ENCODE measurements around the gene FALEC. TPM values are rescaled to one million over a fixed set of nuclear protein-coding genes. Genes with fewer than 3 reads are reported as not detected.
"Not testable (repeated sequence)": the region's sequence is repeated elsewhere in the genome, so short reads cannot be mapped to it uniquely, and the experiment has no call there.

FALEC gene
- polyA plus RNA-seq, 3 donors from 2014 or later: not detected

- Mint-ChIP-seq H3K9me3 (no peaks in the 10 kb centered on the region), H3K27me3 (ENCODE audit: low read depth in 3 of 3) (peaks cover 11 to 35% (median 32%) of the 10 kb centered on the region in 3 donors), H3K27ac (peak within 1 kb of the TSS; percentile 93 to 99 (median 98)), H3K36me3 (peaks cover 44 to 48% (median 46%) of the 10 kb centered on the region in 3 donors), H3K4me3 (peak within 1 kb of the TSS; percentile 96 to 99 (median 98)), H3K4me1 (peaks cover 49 to 51% of the 10 kb centered on the region in 2 donors)
- DNase-seq: peak; percentile 91
These were observed 63.8 kb downstream of the FALEC start, which contains the start of gene MCL1 for GRCh38 chr1:150579110-150579944. TSS of gene MCL1 (minus strand) at chr1:150579610. CDS start at chr1:150579530, 80 bp downstream.

DNA sequence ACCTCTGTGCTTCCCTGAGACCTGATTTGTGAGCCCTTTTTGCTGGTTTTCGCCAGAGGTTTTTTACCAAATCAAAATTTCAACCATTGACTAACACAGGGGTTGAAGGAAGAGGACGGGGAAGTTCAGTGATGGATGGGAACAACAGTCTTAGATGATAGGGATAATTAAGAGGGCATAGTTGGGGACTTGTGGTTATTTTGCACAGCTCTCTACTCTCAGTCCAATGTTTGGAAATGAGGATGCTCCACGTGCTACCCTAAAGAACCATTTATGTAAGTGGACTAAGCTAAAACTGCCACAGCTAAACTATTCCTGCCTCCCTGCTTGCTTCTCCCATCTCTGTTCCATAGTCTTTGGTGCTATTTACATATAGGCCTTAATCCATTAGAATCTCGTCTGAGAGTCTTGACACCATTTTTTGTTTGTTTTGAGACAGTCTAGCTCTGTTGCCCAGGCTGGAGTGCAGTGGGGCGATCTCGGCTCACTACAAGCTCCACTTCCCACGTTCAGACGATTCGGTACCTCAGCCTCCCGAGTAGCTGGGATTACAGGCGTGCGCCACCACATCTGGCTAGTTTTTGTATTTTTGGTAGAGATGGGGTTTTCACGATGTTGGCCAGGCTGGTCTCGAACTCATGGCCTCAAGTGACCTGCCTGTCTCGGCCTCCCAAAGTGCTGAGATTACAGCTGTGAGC, 64.5 kb downstream of the FALEC start:
- peaks cover 11 to 31% (median 27%) of the 10 kb centered on the region in 3 donors for H3K27me3 Mint-ChIP-seq (ENCODE audit: low read depth in 3 of 3)
- H3K9me3 Mint-ChIP-seq: no peaks in the 10 kb centered on the region
- DNase-seq: no peak
- peak overlapping the region; percentile 93 to 99 (median 96) for H3K27ac Mint-ChIP-seq
- peak overlapping the region; percentile 78 to 99 (median 85) for H3K4me3 Mint-ChIP-seq
- H3K36me3 Mint-ChIP-seq: peaks cover 37 to 41% (median 39%) of the 10 kb centered on the region in 3 donors
- peaks cover 42 to 43% of the 10 kb centered on the region in 2 donors for H3K4me1 Mint-ChIP-seq

- H3K4me1 Mint-ChIP-seq: peaks cover 33 to 34% of the 10 kb centered on the region in 2 donors
- peak overlapping the region in 4 of 5 donors; percentile 78 to 99 (median 84) for H3K4me3 Mint-ChIP-seq
- peaks cover 11 to 27% (median 25%) of the 10 kb centered on the region in 3 donors for H3K27me3 Mint-ChIP-seq (ENCODE audit: low read depth in 3 of 3)
These were observed 65.4 kb downstream of the FALEC start for GRCh38 chr1:150580966-150581365.

GRCh38 chr1:150581437-150581836, 65.9 kb downstream of the FALEC start:
- not testable (repeated sequence) for H3K4me3 Mint-ChIP-seq, H3K9me3 Mint-ChIP-seq, DNase-seq, H3K27ac Mint-ChIP-seq
- Mint-ChIP-seq H3K27me3 (ENCODE audit: low read depth in 3 of 3) (peaks cover 11 to 29% (median 25%) of the 10 kb centered on the region in 3 donors), H3K36me3 (peaks cover 25 to 31% (median 25%) of the 10 kb centered on the region in 3 donors), H3K4me1 (peaks cover 29 to 30% of the 10 kb centered on the region in 2 donors)

More at GRCh38 chr1:150580966-150581365, 65.4 kb downstream of the FALEC start:
- Mint-ChIP-seq H3K36me3 (peaks cover 30 to 36% (median 30%) of the 10 kb centered on the region in 3 donors), H3K27ac (peak overlapping the region; percentile 93 to 99 (median 96))
- not testable (repeated sequence) for DNase-seq, H3K9me3 Mint-ChIP-seq

DNA sequence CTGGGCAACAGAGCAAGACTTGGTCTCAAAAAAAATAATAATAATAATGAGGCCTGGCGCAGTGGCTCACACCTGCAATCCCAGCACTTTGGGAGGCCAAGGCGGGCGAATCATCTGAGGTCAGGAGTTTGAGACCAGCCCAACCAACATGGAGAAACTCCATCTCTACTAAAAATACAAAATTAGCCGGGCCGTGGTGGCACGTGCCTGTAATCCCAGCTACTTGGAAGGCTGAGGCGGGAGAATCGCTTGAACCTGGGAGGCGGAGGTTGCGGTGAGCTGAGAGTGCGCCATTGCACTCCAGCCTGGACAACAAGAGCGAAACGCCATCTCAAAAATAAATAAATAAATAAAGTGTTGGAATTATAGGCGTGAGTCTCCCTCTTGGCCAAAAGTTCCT, 66.4 kb downstream of the FALEC start:
- not testable (repeated sequence) for DNase-seq, H3K9me3 Mint-ChIP-seq, H3K4me3 Mint-ChIP-seq
- Mint-ChIP-seq H3K4me1 (peaks cover 24 to 25% of the 10 kb centered on the region in 2 donors), H3K36me3 (peaks cover 20 to 27% (median 20%) of the 10 kb centered on the region in 3 donors), H3K27ac (peak overlapping the region in 2 of 6 donors; percentile 21 to 46), H3K27me3 (ENCODE audit: low read depth in 3 of 3) (peaks cover 11 to 28% (median 22%) of the 10 kb centered on the region in 3 donors)

GRCh38 chr1:150582371-150582770, 66.8 kb downstream of the FALEC start:
- H3K27me3 Mint-ChIP-seq (ENCODE audit: low read depth in 3 of 3): peaks cover 11 to 24% (median 19%) of the 10 kb centered on the region in 3 donors
- peaks cover 20 to 21% of the 10 kb centered on the region in 2 donors for H3K4me1 Mint-ChIP-seq
- peaks cover 16 to 23% (median 16%) of the 10 kb centered on the region in 3 donors for H3K36me3 Mint-ChIP-seq
- H3K4me3 Mint-ChIP-seq: no peak overlapping the region
- DNase-seq: no peak
- H3K27ac Mint-ChIP-seq: peak overlapping the region in 4 of 6 donors; percentile 25 to 76 (median 37)
- peaks cover 0 to 2% (median 0%) of the 10 kb centered on the region in 6 donors for H3K9me3 Mint-ChIP-seq

Other genes with a start within 250 kb of the FALEC start
- gene APH1A, start 246.7 kb upstream of the FALEC start, polyA plus RNA-seq: 10 to 100 TPM; 64.6 to 99.1 (median 82.1) TPM
- gene C1orf54, start 243.0 kb upstream of the FALEC start, polyA plus RNA-seq: 1 to 10 TPM; 1.9 to 6.9 (median 2.0) TPM
- not detected for gene CIART, start 233.2 kb upstream of the FALEC start, polyA plus RNA-seq
- gene MRPS21, start 221.9 kb upstream of the FALEC start, polyA plus RNA-seq: 10 to 100 TPM; 51.7 to 58.6 (median 53.4) TPM
- gene PRPF3, start 194.2 kb upstream of the FALEC start, polyA plus RNA-seq: 10 to 100 TPM in 1 of 3 donors, 1 to 10 TPM in 2; 5.1 to 24.5 (median 9.3) TPM
- 10 to 100 TPM in 2 of 3 donors, 1 to 10 TPM in 1; 9.1 to 31.0 (median 13.2) TPM for gene RPRD2, start 151.6 kb upstream of the FALEC start, polyA plus RNA-seq
- gene TARS2, start 28.3 kb upstream of the FALEC start, polyA plus RNA-seq: 10 to 100 TPM; 29.6 to 40.8 (median 31.9) TPM
- not detected for gene ECM1, start 7.6 kb upstream of the FALEC start, polyA plus RNA-seq
- gene ADAMTSL4, start 33.7 kb downstream of the FALEC start, polyA plus RNA-seq: not detected
- gene MCL1, start 63.9 kb downstream of the FALEC start, polyA plus RNA-seq: 100 to 1,000 TPM in 1 of 3 donors, 10 to 100 TPM in 2; 44.2 to 113 (median 73.0) TPM
- 10 to 100 TPM; 52.2 to 97.5 (median 82.3) TPM for gene ENSA, start 113.9 kb downstream of the FALEC start, polyA plus RNA-seq
- 10 to 100 TPM in 2 of 3 donors, 1 to 10 TPM in 1; 8.9 to 27.1 (median 13.4) TPM for gene GOLPH3L, start 181.4 kb downstream of the FALEC start, polyA plus RNA-seq
- gene HORMAD1, start 205.1 kb downstream of the FALEC start, polyA plus RNA-seq: not detected